Stomach (tissue), 4 donors: Measurements from ENCODE around the gene TMEM185A.

Experiments
- POLR2A ChIP-seq, 4 donors: fragments of 450-650 bp; IDR thresholded peaks; one replicate each; pipeline ENCODE4 v1.6.1; 2016; ENCODE audit warnings: antibody characterized with exemption in 4 of 4, control low read depth in 2 of 4, mild to moderate bottlenecking in 1 of 4, moderate library complexity in 1 of 4
- TF ChIP-seq, protein P1 (sequence below), 7 experiments: fragments of 450-650 bp in 4 of 7; fragments of 200-600 bp in 3 of 7; sonication (generic) in 3 of 7; IDR thresholded peaks; one replicate each; pipeline ENCODE4 v1.5.1; 2016 to 2019; ENCODE audit warnings: antibody characterized with exemption in 7 of 7, control low read depth in 2 of 7, mild to moderate bottlenecking in 1 of 7

GRCh38 chrX:149567621-149568417, 63.8 kb downstream of the TMEM185A start:
- TF ChIP-seq, protein P1, sequence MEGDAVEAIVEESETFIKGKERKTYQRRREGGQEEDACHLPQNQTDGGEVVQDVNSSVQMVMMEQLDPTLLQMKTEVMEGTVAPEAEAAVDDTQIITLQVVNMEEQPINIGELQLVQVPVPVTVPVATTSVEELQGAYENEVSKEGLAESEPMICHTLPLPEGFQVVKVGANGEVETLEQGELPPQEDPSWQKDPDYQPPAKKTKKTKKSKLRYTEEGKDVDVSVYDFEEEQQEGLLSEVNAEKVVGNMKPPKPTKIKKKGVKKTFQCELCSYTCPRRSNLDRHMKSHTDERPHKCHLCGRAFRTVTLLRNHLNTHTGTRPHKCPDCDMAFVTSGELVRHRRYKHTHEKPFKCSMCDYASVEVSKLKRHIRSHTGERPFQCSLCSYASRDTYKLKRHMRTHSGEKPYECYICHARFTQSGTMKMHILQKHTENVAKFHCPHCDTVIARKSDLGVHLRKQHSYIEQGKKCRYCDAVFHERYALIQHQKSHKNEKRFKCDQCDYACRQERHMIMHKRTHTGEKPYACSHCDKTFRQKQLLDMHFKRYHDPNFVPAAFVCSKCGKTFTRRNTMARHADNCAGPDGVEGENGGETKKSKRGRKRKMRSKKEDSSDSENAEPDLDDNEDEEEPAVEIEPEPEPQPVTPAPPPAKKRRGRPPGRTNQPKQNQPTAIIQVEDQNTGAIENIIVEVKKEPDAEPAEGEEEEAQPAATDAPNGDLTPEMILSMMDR (IDR thresholded peaks at IDR 0.05), result no peak
- TF ChIP-seq POLR2A (IDR thresholded peaks at IDR 0.05), result no peak
